DOHH2 (cell line): Measurements from ENCODE around the gene TUT1.

ENCODE experiments used
- H3F3A ChIP-seq: fragments of 200-600 bp; sonication (generic), shearing (Covaris generic); 2 replicates; pipeline ENCODE4 v1.6.0; 2016; ENCODE audit warnings: antibody characterized with exemption, mild to moderate bottlenecking; ENCODE audit not compliant: control insufficient read depth, insufficient read depth
- H3K27ac ChIP-seq: fragments of 200-600 bp; sonication (generic); 2 replicates; pipeline ENCODE4 v1.5.1; 2014; ENCODE audit warnings: low read depth, mild to moderate bottlenecking, low read length, moderate library complexity
- H3K27me3 ChIP-seq: fragments of 200-600 bp; sonication (generic); 2 replicates; pipeline ENCODE4 v1.6.1; 2014; ENCODE audit warnings: mild to moderate bottlenecking, low read length, mixed read lengths; ENCODE audit not compliant: control insufficient read depth
- H3K36me3 ChIP-seq: fragments of 200-600 bp; sonication (generic); 2 replicates; pipeline ENCODE4 v1.6.1; 2014; ENCODE audit warnings: mild to moderate bottlenecking, low read length, moderate library complexity, mixed read lengths; ENCODE audit not compliant: control insufficient read depth
- H3K4me1 ChIP-seq: fragments of 200-600 bp; sonication (generic); 2 replicates; pipeline ENCODE4 v1.6.1; 2014; ENCODE audit warnings: mild to moderate bottlenecking, low read length, mixed read lengths; ENCODE audit not compliant: control insufficient read depth
- H3K4me2 ChIP-seq: fragments of 200-600 bp; sonication (generic); 2 replicates; pipeline ENCODE4 v1.6.0; 2014; ENCODE audit warnings: mild to moderate bottlenecking, low read length, moderate library complexity
- H3K4me3 ChIP-seq: fragments of 200-600 bp; sonication (generic); 2 replicates; pipeline ENCODE4 v1.5.1; 2014; ENCODE audit warnings: mild to moderate bottlenecking, low read length, mixed read lengths
- H3K79me2 ChIP-seq: fragments of 200-600 bp; sonication (generic); 2 replicates; pipeline ENCODE4 v1.6.1; 2014; ENCODE audit warnings: mild to moderate bottlenecking, low read length, mixed read lengths; ENCODE audit not compliant: control insufficient read depth
- H3K9me2 ChIP-seq: fragments of 200-600 bp; sonication (generic); replicated peaks from 2 replicates; pipeline ENCODE4 v1.6.1; 2014; ENCODE audit warnings: mild to moderate bottlenecking, low read length, mixed read lengths; ENCODE audit not compliant: control insufficient read depth
- H3K9me3 ChIP-seq: fragments of 200-600 bp; sonication (generic); 2 replicates; pipeline ENCODE4 v1.6.1; 2014; ENCODE audit warnings: antibody characterized with exemption, low read length, mixed read lengths; ENCODE audit not compliant: control insufficient read depth, insufficient read depth
- H4K20me1 ChIP-seq: fragments of 200-600 bp; sonication (generic); 2 replicates; pipeline ENCODE4 v1.6.0; 2014; ENCODE audit warnings: low read depth, mild to moderate bottlenecking, antibody characterized with exemption, low read length, moderate library complexity; ENCODE audit not compliant: control insufficient read depth, insufficient read depth
- CTCF ChIP-seq: fragments of 200-600 bp; sonication (generic); IDR thresholded peaks from one replicate; pipeline ENCODE4 v1.5.1; 2014; ENCODE audit warnings: antibody characterized with exemption, mild to moderate bottlenecking, low read depth, low read length; ENCODE audit not compliant: poor library complexity, severe bottlenecking
- EZH2phosphoT487 ChIP-seq: fragments of 200-600 bp; sonication (generic); IDR thresholded peaks from 2 replicates; pipeline ENCODE4 v1.6.1; 2017; ENCODE audit warnings: borderline replicate concordance, mild to moderate bottlenecking, antibody characterized with exemption, low read length, moderate library complexity, mixed read lengths

Gene TUT1

GRCh38 chr11:62612366-62613290 lies 21.3 kb upstream of the TUT1 start, which contains the start of the genes EML3 and ROM1:
Gene EML3, minus strand, starts transcription at chr11:62612775. Its CDS starts 318 bp downstream, at chr11:62612457.
Gene ROM1, plus strand, starts transcription at chr11:62613257. Its CDS starts 25 bp downstream, at chr11:62613282.
- no peaks in the 10 kb centered on the region for H3K9me2 ChIP-seq
- H3K4me1 ChIP-seq = peaks cover 29% of the 10 kb centered on the region
- peaks cover 17% of the 10 kb centered on the region for H3K79me2 ChIP-seq
- TF ChIP-seq CTCF (peak; percentile 91), EZH2phosphoT487 (no peak)
- no peaks in the 10 kb centered on the region for H4K20me1 ChIP-seq
- peak within 1 kb of the TSS; percentile 98 for H3K4me2 ChIP-seq
- H3K27ac ChIP-seq = peak within 1 kb of the TSS; percentile 64
- peaks cover 46% of the 10 kb centered on the region for H3K36me3 ChIP-seq
- H3K4me3 ChIP-seq = peak within 1 kb of the TSS; percentile 92
- H3K27me3 ChIP-seq = no peaks in the 10 kb centered on the region
- H3K9me3 ChIP-seq = no peaks in the 10 kb centered on the region
- H3F3A ChIP-seq = peaks cover 15% of the 10 kb centered on the region

GRCh38 chr11:62611705-62612365 lies 20.5 kb upstream of the TUT1 start:
- Histone ChIP-seq H3K4me2 (peak overlapping the region; percentile 98), H3K4me1 (peaks cover 36% of the 10 kb centered on the region), H3K27ac (peak overlapping the region; percentile 64), H3K9me2 (no peaks in the 10 kb centered on the region), H3K9me3 (no peaks in the 10 kb centered on the region), H3K27me3 (no peaks in the 10 kb centered on the region), H3F3A (peaks cover 15% of the 10 kb centered on the region), H4K20me1 (no peaks in the 10 kb centered on the region), H3K4me3 (peak overlapping the region; percentile 92), H3K79me2 (peaks cover 17% of the 10 kb centered on the region), H3K36me3 (peaks cover 42% of the 10 kb centered on the region)
- TF ChIP-seq EZH2phosphoT487 = no peak
- TF ChIP-seq CTCF = no peak

- H3K36me3 ChIP-seq = peaks cover 40% of the 10 kb centered on the region
- peaks cover 15% of the 10 kb centered on the region for H3F3A ChIP-seq
- H3K79me2 ChIP-seq = peaks cover 17% of the 10 kb centered on the region
- TF ChIP-seq CTCF (no peak), EZH2phosphoT487 (no peak)
- H3K27ac ChIP-seq = peak overlapping the region; percentile 64
- no peaks in the 10 kb centered on the region for H3K27me3 ChIP-seq
- peaks cover 39% of the 10 kb centered on the region for H3K4me1 ChIP-seq
- H3K4me2 ChIP-seq = peak overlapping the region; percentile 98
- H4K20me1 ChIP-seq = no peaks in the 10 kb centered on the region
- peak overlapping the region; percentile 92 for H3K4me3 ChIP-seq
- H3K9me2 ChIP-seq = no peaks in the 10 kb centered on the region
- no peaks in the 10 kb centered on the region for H3K9me3 ChIP-seq
These were observed 19.7 kb upstream of the TUT1 start for GRCh38 chr11:62610814-62611704.
